ENCODE results near the gene PITPNB.

- TF ChIP-seq TAF1 (IDR thresholded peaks at IDR 0.05; ENCODE audit: borderline replicate concordance, insufficient read depth, low read length) (no peak), REST (IDR thresholded peaks at IDR 0.05; ENCODE audit: insufficient read depth in 1 of 2, low read depth in 2 of 2, low read length in 2 of 2) (no peak)
Measured at GRCh38 chr22:27934069-27934468, 15.0 kb upstream of the PITPNB start.
